ENCODE data around the gene CD48.

DNA sequence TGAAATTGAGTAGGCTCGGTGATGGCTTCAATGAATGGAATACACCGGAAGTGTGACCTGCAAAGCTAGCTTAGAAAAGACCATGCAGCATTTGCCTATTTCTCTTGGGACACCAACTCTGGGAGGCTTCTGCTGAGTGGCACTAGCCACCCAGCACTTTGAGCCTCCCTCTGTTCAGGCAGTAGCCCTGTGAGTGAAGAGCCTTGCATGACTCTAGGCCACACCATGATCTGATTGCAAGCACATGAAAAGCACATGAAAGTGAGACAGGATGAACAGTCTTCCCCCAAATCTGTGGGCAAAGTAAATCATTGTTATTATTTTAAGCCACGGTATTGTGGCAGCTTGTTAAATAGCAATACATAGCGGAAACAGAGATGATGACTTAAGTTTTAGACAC, 2.8 kb downstream of the CD48 start:
- TF ChIP-seq MAZ (IDR thresholded peaks at IDR 0.05; ENCODE audit: borderline replicate concordance, low read depth, low read length) (no peak), POLR2A (IDR thresholded peaks at IDR 0.05; ENCODE audit: low read depth, low read length) (no peak), MXI1 (IDR thresholded peaks at IDR 0.05; ENCODE audit: borderline replicate concordance, low read depth, low read length) (no peak), NFE2L2 (IDR thresholded peaks at IDR 0.05; ENCODE audit: low read depth, low read length) (no peak)
- TF ChIP-seq, protein P1, sequence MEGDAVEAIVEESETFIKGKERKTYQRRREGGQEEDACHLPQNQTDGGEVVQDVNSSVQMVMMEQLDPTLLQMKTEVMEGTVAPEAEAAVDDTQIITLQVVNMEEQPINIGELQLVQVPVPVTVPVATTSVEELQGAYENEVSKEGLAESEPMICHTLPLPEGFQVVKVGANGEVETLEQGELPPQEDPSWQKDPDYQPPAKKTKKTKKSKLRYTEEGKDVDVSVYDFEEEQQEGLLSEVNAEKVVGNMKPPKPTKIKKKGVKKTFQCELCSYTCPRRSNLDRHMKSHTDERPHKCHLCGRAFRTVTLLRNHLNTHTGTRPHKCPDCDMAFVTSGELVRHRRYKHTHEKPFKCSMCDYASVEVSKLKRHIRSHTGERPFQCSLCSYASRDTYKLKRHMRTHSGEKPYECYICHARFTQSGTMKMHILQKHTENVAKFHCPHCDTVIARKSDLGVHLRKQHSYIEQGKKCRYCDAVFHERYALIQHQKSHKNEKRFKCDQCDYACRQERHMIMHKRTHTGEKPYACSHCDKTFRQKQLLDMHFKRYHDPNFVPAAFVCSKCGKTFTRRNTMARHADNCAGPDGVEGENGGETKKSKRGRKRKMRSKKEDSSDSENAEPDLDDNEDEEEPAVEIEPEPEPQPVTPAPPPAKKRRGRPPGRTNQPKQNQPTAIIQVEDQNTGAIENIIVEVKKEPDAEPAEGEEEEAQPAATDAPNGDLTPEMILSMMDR (conservative IDR thresholded peaks at IDR 0.05; ENCODE audit: low read depth, low read length) = no peak
- TF ChIP-seq, protein P2, sequence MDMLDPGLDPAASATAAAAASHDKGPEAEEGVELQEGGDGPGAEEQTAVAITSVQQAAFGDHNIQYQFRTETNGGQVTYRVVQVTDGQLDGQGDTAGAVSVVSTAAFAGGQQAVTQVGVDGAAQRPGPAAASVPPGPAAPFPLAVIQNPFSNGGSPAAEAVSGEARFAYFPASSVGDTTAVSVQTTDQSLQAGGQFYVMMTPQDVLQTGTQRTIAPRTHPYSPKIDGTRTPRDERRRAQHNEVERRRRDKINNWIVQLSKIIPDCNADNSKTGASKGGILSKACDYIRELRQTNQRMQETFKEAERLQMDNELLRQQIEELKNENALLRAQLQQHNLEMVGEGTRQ (IDR thresholded peaks at IDR 0.05; ENCODE audit: low read depth, low read length) = no peak
